ENCODE data around the gene ITCH. TPM values are rescaled to one million over a fixed set of nuclear protein-coding genes. Genes with fewer than 3 reads are reported as not detected.

ITCH gene
- total RNA-seq, 1 experiment from 2014 or later, result 78.8 TPM

DNA sequence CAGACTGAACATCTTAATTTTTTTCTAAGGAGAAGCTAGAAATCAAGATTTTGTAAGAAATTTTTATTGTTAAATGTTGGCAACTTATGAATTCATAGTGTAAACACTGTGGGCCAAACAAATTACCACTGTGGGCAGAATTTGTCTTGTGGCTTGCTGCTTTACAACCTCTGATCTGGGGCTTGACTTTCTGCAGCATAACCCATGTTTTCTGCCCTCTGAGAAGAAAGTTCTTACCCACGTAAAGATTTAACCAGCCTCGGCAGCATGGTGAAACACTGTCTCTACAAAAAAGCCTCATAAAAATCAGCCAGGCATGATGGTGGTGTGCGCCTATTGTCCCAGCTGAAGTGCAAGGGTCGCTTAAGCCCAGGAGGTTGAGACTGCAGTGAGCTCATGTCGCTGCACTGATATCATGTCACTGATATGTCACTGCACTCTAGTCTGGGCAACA lies 12.9 kb downstream of the ITCH start:
- no peaks in the 10 kb centered on the region for H3K9me3 ChIP-seq (ENCODE audit: control insufficient read depth in 1 of 2, insufficient read depth in 1 of 2, low read depth in 1 of 2, low read length in 2 of 2)
- peaks cover 91% of the 10 kb centered on the region for H3K79me2 ChIP-seq (ENCODE audit: insufficient read depth, low read length)
- H4K20me1 ChIP-seq (ENCODE audit: insufficient read depth), result peaks cover 10% of the 10 kb centered on the region; the same call in 1 of the 2 replicates
- H3K27me3 ChIP-seq (ENCODE audit: insufficient read depth, low read length), result no peaks in the 10 kb centered on the region
- POLR2A ChIA-PET, result interaction anchor here (1.1 kb wide), 1 partner anchor 13 kb away, joined by 3 read pairs; the partner anchor contains the start of gene ITCH
- peaks cover 2 to 24% of the 10 kb centered on the region in 2 experiments; a peak in 3 of 4 replicates for H3K4me1 ChIP-seq (ENCODE audit: control insufficient read depth in 1 of 2, insufficient read depth in 2 of 2, low read length in 2 of 2)
- no peak overlapping the region for H3K9ac ChIP-seq (ENCODE audit: low read length)
- CTCF ChIA-PET, result no interaction called here
- H2AFZ ChIP-seq (ENCODE audit: low read depth, low read length, poor library complexity, severe bottlenecking), result no peak overlapping the region
- intact Hi-C loops (cut with micrococcal nuclease), result no loop called here
- ATAC-seq (no peak), DNase-seq (ENCODE audit: low read depth, low spot score) (no peak)
- H3K4me3 ChIP-seq (replicated peaks in 1 of 2; ENCODE audit: low read depth in 1 of 2, low read length in 2 of 2), result no peak overlapping the region
- no peak overlapping the region for H3K27ac ChIP-seq (ENCODE audit: low read depth, low read length)
- H3K36me3 ChIP-seq (ENCODE audit: control insufficient read depth in 1 of 2, insufficient read depth in 2 of 2, low read length in 2 of 2), result peaks cover 13 to 26% of the 10 kb centered on the region in 2 experiments; a peak in 3 of 4 replicates
- RAD21 ChIA-PET (ENCODE audit: low non-redundant PET in 1 of 2, low total read pairs in 2 of 2, uncharacterized antibody in 2 of 2, unreplicated experiment in 2 of 2), result no interaction called here
- TF ChIP-seq, protein P1, sequence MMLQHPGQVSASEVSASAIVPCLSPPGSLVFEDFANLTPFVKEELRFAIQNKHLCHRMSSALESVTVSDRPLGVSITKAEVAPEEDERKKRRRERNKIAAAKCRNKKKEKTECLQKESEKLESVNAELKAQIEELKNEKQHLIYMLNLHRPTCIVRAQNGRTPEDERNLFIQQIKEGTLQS (IDR thresholded peaks at IDR 0.05), result no peak
- no TSS peak for BruUV-seq (replicated peaks)
- no peak overlapping the region for H3K4me2 ChIP-seq (ENCODE audit: low read length)
- no peaks in the 10 kb centered on the region for H3K9me2 ChIP-seq (ENCODE audit: insufficient read depth)

DNA sequence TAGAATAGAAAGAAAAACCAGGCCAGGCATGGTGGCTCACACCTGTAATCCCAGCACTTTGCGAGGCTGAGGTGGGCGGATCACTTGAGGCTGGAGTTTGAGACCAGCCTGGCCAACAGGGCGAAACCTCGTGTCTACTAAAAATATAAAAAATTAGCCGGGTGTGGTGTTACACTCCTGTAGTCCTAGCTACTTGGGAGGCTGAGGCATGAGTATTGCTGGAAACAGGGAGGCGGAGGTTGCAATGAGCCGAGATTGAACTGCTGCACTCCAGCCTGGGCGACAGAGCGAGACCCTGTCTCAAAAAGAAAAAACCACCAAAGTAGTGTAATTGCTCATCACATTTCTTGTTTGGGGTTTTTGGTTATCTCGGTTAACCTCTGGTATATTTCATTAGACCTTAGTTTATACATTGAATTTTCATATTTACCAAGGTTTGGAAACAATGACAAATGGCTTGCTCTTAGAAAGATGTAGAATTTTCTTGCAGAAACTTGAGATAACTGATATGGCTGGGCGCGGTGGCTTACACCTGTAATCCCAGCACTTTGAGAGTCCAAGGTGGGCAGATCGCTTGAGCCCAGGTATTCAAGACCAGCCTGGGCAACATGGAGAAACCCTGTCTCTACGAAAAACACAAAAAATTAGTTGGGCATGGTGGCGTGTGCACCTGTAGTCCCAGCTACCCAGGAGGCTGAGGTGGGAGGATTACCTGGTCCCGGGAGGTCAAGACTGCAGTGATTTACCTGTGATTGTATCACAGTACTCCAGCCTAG lies 14.2 kb downstream of the ITCH start:
- H3K9me2 ChIP-seq (ENCODE audit: insufficient read depth), result no peaks in the 10 kb centered on the region
- no peak overlapping the region for H3K4me3 ChIP-seq (replicated peaks in 1 of 2; ENCODE audit: low read depth in 1 of 2, low read length in 2 of 2)
- H3K4me1 ChIP-seq (ENCODE audit: control insufficient read depth in 1 of 2, insufficient read depth in 2 of 2, low read length in 2 of 2), result peaks cover 2 to 31% of the 10 kb centered on the region in 2 experiments; a peak in 3 of 4 replicates
- RAD21 ChIA-PET (ENCODE audit: low non-redundant PET in 1 of 2, low total read pairs in 2 of 2, uncharacterized antibody in 2 of 2, unreplicated experiment in 2 of 2), result no interaction called here
- H3K9ac ChIP-seq (ENCODE audit: low read length), result no peak overlapping the region
- H3K27me3 ChIP-seq (ENCODE audit: insufficient read depth, low read length), result no peaks in the 10 kb centered on the region
- H3K79me2 ChIP-seq (ENCODE audit: insufficient read depth, low read length), result peaks cover 95% of the 10 kb centered on the region
- peaks cover 11 to 26% of the 10 kb centered on the region in 2 experiments; a peak in 3 of 4 replicates for H3K36me3 ChIP-seq (ENCODE audit: control insufficient read depth in 1 of 2, insufficient read depth in 2 of 2, low read length in 2 of 2)
- no TSS peak for BruUV-seq (replicated peaks)
- CTCF ChIA-PET, result no interaction called here
- no peak for ATAC-seq
- H2AFZ ChIP-seq (ENCODE audit: low read depth, low read length, poor library complexity, severe bottlenecking), result no peak overlapping the region
- intact Hi-C loops (cut with micrococcal nuclease), result no loop called here
- POLR2A ChIA-PET, result no interaction called here
- DNase-seq (ENCODE audit: low read depth, low spot score), result no peak
- H3K4me2 ChIP-seq (ENCODE audit: low read length), result no peak overlapping the region
- H3K9me3 ChIP-seq (ENCODE audit: control insufficient read depth in 1 of 2, insufficient read depth in 1 of 2, low read depth in 1 of 2, low read length in 2 of 2), result no peaks in the 10 kb centered on the region
- H4K20me1 ChIP-seq (ENCODE audit: insufficient read depth), result peaks cover 10% of the 10 kb centered on the region; the same call in 1 of the 2 replicates
- no peak overlapping the region for H3K27ac ChIP-seq (ENCODE audit: low read depth, low read length)
- TF ChIP-seq POLR2AphosphoS5 (IDR thresholded peaks at IDR 0.05; ENCODE audit: low read depth, low read length) (no peak), ZNF274 (IDR thresholded peaks at IDR 0.05; ENCODE audit: low read depth, low read length) (no peak), EZH2 (IDR thresholded peaks at IDR 0.05) (no peak), SRF (IDR thresholded peaks at IDR 0.05; ENCODE audit: low read depth) (no peak), ELF1 (IDR thresholded peaks at IDR 0.05; ENCODE audit: borderline replicate concordance, low read depth) (no peak), RAD21 (IDR thresholded peaks at IDR 0.05; ENCODE audit: low read depth) (no peak), TCF7L2 (IDR thresholded peaks at IDR 0.05; ENCODE audit: borderline replicate concordance, extremely low read depth, insufficient read depth, insufficient read length) (no peak), FOSL1 (IDR thresholded peaks at IDR 0.05; ENCODE audit: low read depth) (no peak), JUND (IDR thresholded peaks at IDR 0.05) (no peak), SIN3A (IDR thresholded peaks at IDR 0.05; ENCODE audit: low read depth) (no peak), EZH2phosphoT487 (IDR thresholded peaks at IDR 0.05; ENCODE audit: borderline replicate concordance) (no peak), ZFX (IDR thresholded peaks at IDR 0.05) (no peak)
- TF ChIP-seq, protein P2, sequence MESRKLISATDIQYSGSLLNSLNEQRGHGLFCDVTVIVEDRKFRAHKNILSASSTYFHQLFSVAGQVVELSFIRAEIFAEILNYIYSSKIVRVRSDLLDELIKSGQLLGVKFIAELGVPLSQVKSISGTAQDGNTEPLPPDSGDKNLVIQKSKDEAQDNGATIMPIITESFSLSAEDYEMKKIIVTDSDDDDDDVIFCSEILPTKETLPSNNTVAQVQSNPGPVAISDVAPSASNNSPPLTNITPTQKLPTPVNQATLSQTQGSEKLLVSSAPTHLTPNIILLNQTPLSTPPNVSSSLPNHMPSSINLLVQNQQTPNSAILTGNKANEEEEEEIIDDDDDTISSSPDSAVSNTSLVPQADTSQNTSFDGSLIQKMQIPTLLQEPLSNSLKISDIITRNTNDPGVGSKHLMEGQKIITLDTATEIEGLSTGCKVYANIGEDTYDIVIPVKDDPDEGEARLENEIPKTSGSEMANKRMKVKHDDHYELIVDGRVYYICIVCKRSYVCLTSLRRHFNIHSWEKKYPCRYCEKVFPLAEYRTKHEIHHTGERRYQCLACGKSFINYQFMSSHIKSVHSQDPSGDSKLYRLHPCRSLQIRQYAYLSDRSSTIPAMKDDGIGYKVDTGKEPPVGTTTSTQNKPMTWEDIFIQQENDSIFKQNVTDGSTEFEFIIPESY (IDR thresholded peaks at IDR 0.05; ENCODE audit: extremely low read depth, insufficient replicate concordance, low read length), result no peak
- TF ChIP-seq, protein P3, sequence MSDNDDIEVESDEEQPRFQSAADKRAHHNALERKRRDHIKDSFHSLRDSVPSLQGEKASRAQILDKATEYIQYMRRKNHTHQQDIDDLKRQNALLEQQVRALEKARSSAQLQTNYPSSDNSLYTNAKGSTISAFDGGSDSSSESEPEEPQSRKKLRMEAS (IDR thresholded peaks at IDR 0.05), result no peak
- TF ChIP-seq, protein P4, sequence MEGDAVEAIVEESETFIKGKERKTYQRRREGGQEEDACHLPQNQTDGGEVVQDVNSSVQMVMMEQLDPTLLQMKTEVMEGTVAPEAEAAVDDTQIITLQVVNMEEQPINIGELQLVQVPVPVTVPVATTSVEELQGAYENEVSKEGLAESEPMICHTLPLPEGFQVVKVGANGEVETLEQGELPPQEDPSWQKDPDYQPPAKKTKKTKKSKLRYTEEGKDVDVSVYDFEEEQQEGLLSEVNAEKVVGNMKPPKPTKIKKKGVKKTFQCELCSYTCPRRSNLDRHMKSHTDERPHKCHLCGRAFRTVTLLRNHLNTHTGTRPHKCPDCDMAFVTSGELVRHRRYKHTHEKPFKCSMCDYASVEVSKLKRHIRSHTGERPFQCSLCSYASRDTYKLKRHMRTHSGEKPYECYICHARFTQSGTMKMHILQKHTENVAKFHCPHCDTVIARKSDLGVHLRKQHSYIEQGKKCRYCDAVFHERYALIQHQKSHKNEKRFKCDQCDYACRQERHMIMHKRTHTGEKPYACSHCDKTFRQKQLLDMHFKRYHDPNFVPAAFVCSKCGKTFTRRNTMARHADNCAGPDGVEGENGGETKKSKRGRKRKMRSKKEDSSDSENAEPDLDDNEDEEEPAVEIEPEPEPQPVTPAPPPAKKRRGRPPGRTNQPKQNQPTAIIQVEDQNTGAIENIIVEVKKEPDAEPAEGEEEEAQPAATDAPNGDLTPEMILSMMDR (IDR thresholded peaks at IDR 0.05 in 2 of 3, conservative IDR thresholded peaks at IDR 0.05 in 1 of 3; ENCODE audit: borderline replicate concordance in 1 of 3, insufficient read depth in 1 of 3, low read depth in 2 of 3, low read length in 2 of 3), result no peak
